ENCODE data around the gene THAP7. TPM values are rescaled to one million over a fixed set of nuclear protein-coding genes. Genes with fewer than 3 reads are reported as not detected.
"Not testable (repeated sequence)": the region's sequence is repeated elsewhere in the genome, so short reads cannot be mapped to it uniquely, and the experiment has no call there.

THAP7 gene
- total RNA-seq, 1 donor from 2014 or later: 14.7 TPM

DNA sequence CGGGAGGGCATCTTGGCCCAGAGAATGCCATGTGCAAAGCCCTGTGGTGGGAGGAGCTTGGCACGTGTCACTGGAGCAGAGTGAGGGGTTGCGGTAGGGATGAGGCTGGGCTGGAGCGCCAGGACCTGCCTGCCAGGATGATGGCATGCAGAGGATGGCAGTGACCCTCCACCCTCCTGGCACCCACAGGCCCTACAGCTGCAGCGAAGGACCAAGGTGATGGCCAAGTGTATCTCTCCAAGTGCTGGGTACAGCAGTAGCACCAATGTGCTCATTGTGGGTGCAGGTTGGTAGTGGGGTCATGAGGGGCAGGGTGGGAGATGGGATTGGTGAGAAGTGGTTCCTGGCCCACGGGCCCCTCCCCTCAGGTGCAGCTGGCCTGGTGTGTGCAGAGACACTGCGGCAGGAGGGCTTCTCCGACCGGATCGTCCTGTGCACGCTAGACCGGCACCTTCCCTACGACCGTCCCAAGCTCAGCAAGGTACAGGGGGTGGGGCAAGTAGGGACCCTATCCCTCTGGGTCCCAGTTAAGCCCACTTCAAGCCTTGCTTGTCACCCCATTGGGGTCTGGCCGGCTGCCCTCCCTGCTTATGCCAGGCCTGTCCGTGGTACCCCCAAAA is 27.5 kb downstream of the THAP7 start:
- Histone ChIP-seq H4K20me1 (ENCODE audit: low read depth) (peaks cover 8% of the 10 kb centered on the region), H3K4me2 (no peak overlapping the region), H3F3A (ENCODE audit: low read depth) (peaks cover 42% of the 10 kb centered on the region), H3K9ac (no peak overlapping the region), H3K4me1 (peaks cover 35% of the 10 kb centered on the region), H3K79me2 (ENCODE audit: low read depth) (no peaks in the 10 kb centered on the region), H3K4me3 (no peak overlapping the region), H2AFZ (replicated peaks) (no peak overlapping the region), H3K27ac (no peak overlapping the region), H3K27me3 (no peaks in the 10 kb centered on the region), H3K36me3 (no peaks in the 10 kb centered on the region), H3K9me3 (ENCODE audit: low read depth) (no peaks in the 10 kb centered on the region)
- Mint-ChIP-seq H3K4me3 (no peak overlapping the region), H3K27ac (peak overlapping the region; percentile 53), H3K9me3 (no peaks in the 10 kb centered on the region), H3K4me1 (peaks cover 23% of the 10 kb centered on the region), H3K36me3 (no peaks in the 10 kb centered on the region), H3K27me3 (ENCODE audit: insufficient read depth, low read depth) (peaks cover 25% of the 10 kb centered on the region)
- TF ChIP-seq, protein P1, sequence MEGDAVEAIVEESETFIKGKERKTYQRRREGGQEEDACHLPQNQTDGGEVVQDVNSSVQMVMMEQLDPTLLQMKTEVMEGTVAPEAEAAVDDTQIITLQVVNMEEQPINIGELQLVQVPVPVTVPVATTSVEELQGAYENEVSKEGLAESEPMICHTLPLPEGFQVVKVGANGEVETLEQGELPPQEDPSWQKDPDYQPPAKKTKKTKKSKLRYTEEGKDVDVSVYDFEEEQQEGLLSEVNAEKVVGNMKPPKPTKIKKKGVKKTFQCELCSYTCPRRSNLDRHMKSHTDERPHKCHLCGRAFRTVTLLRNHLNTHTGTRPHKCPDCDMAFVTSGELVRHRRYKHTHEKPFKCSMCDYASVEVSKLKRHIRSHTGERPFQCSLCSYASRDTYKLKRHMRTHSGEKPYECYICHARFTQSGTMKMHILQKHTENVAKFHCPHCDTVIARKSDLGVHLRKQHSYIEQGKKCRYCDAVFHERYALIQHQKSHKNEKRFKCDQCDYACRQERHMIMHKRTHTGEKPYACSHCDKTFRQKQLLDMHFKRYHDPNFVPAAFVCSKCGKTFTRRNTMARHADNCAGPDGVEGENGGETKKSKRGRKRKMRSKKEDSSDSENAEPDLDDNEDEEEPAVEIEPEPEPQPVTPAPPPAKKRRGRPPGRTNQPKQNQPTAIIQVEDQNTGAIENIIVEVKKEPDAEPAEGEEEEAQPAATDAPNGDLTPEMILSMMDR (IDR thresholded peaks at IDR 0.05): no peak
- TF ChIP-seq EZH2 (IDR thresholded peaks at IDR 0.05) (no peak), EZH2phosphoT487 (IDR thresholded peaks at IDR 0.05) (no peak)
- DNase-seq (ENCODE audit: low spot score): no peak

DNA sequence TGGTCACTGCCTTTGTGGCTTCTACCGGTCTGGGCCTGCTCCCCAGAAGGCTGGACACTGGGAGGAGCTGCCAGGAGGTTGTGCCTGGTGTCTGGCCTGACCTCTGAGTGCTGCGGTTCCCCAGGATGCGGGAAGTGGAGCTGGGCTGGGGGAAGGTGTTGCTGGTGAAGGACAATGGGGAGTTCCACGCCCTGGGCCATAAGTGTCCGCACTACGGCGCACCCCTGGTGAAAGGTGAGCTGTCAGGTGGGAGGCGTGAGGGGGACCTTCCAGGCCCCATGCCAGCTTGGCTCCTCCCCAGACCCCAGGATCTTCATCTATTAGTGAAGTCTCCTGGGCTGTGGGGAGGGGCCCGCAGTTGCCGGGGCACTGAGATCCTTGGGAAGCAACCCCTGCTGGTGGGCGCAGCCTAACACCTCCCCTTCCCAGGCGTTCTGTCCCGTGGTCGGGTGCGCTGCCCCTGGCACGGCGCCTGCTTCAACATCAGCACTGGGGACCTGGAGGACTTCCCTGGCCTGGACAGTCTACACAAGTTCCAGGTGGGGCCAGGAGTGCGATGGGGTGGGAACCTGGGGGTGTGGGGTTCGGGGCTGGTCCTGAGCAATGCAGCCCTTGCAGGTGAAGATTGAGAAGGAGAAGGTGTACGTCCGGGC is 28.2 kb downstream of the THAP7 start:
- H3K4me1 Mint-ChIP-seq: peaks cover 21% of the 10 kb centered on the region
- peak overlapping the region; percentile 53 for H3K27ac Mint-ChIP-seq
- H3K4me1 ChIP-seq: peaks cover 38% of the 10 kb centered on the region

DNA sequence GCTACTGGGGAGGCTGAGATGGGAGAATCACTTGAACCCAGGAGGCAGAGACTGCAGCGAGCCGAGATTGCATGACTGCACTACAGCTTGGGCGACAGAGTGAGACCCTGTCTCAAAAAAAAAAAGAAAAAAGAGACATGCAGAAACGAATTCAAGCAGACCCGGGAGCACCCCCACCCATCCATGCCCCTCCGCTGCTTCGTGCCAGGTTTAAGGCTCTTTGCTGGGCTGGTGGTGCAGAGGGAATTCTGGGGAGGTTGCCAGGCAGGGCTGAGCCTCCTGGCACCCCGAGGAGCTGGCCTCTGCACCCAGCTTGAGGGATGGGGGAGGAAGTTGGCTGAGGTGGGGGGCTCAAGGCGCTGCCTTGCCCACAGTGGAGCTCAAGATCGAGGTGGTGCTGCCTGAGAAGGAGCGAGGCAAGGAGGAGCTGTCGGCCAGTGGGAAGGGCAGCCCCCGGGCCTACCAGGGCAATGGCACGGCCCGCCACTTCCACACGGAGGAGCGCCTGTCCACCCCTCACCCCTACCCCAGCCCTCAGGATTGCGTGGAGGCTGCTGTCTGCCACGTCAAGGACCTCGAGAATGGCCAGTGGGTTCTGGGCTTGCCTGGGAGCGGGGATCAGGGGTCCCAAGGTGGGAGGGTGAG is 28.9 kb downstream of the THAP7 start:
- Mint-ChIP-seq H3K36me3 (no peaks in the 10 kb centered on the region), H3K4me1 (peaks cover 27% of the 10 kb centered on the region), H3K9me3 (no peaks in the 10 kb centered on the region), H3K27me3 (ENCODE audit: insufficient read depth, low read depth) (peaks cover 23% of the 10 kb centered on the region), H3K4me3 (peak overlapping the region; percentile 33), H3K27ac (no peak overlapping the region)
- Histone ChIP-seq H2AFZ (replicated peaks) (no peak overlapping the region), H3K79me2 (ENCODE audit: low read depth) (no peaks in the 10 kb centered on the region), H3K36me3 (no peaks in the 10 kb centered on the region), H3K27ac (no peak overlapping the region), H3K9me3 (ENCODE audit: low read depth) (no peaks in the 10 kb centered on the region), H3K4me2 (no peak overlapping the region), H3F3A (ENCODE audit: low read depth) (peaks cover 46% of the 10 kb centered on the region), H3K9ac (no peak overlapping the region), H3K4me1 (peaks cover 45% of the 10 kb centered on the region), H3K4me3 (no peak overlapping the region), H4K20me1 (ENCODE audit: low read depth) (peaks cover 8% of the 10 kb centered on the region), H3K27me3 (no peaks in the 10 kb centered on the region)
- TF ChIP-seq, protein P1 (IDR thresholded peaks at IDR 0.05): no peak
- TF ChIP-seq EZH2phosphoT487 (IDR thresholded peaks at IDR 0.05): no peak
- no peak for TF ChIP-seq EZH2 (IDR thresholded peaks at IDR 0.05)
- no peak for DNase-seq (ENCODE audit: low spot score)

More for the DNA sequence above, 28.2 kb downstream of the THAP7 start:
- Histone ChIP-seq H3K9ac (no peak overlapping the region), H3K27me3 (no peaks in the 10 kb centered on the region), H4K20me1 (ENCODE audit: low read depth) (peaks cover 8% of the 10 kb centered on the region), H3K4me2 (no peak overlapping the region), H3K27ac (no peak overlapping the region), H3K79me2 (ENCODE audit: low read depth) (no peaks in the 10 kb centered on the region), H3F3A (ENCODE audit: low read depth) (peaks cover 42% of the 10 kb centered on the region), H3K9me3 (ENCODE audit: low read depth) (no peaks in the 10 kb centered on the region), H2AFZ (replicated peaks) (no peak overlapping the region), H3K36me3 (no peaks in the 10 kb centered on the region), H3K4me3 (no peak overlapping the region)
- TF ChIP-seq EZH2 (IDR thresholded peaks at IDR 0.05) (no peak), EZH2phosphoT487 (IDR thresholded peaks at IDR 0.05) (no peak)
- TF ChIP-seq, protein P1 (IDR thresholded peaks at IDR 0.05): no peak
- Mint-ChIP-seq H3K36me3 (no peaks in the 10 kb centered on the region), H3K9me3 (no peaks in the 10 kb centered on the region), H3K27me3 (ENCODE audit: insufficient read depth, low read depth) (peaks cover 25% of the 10 kb centered on the region), H3K4me3 (no peak overlapping the region)
- no peak for DNase-seq (ENCODE audit: low spot score)

DNA sequence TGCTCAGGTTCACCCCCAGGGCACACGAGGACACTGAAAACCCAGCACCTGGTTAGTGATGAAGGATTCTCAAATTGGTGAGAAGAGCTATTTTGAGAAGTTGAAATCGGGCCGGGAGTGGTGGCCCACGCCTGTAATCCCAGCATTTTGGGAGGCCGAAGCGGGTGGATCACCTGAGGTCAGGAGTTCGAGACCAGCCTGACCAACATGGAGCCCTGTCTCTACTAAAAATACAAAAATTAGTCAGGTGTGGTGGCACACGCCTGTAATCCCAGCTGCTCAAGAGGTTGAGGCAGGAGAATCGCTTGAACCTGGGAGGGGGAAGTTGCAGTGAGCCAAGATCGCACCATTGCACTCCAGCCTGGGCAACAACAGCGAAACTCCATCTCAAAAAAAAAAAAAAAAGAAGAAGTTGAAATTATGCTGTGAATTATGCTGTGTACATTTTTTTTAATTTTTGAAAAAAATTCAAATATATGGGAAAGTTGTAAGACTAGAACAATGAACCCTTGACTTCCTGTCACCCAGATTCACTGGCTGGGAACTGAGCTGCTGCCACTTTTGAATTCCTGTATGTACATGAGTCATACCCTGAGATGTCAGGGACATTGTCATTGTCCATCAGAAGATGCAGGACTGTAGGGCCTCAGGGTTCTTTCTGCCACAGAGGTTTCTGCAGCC is 29.8 kb downstream of the THAP7 start:
- not testable (repeated sequence) for H3K9me3 ChIP-seq (ENCODE audit: low read depth); H3K4me3 ChIP-seq; H2AFZ ChIP-seq (replicated peaks); DNase-seq (ENCODE audit: low spot score); H3K9ac ChIP-seq; H3K27ac Mint-ChIP-seq; H3K36me3 Mint-ChIP-seq; H3K79me2 ChIP-seq (ENCODE audit: low read depth); H3K36me3 ChIP-seq; H4K20me1 ChIP-seq (ENCODE audit: low read depth); H3K9me3 Mint-ChIP-seq; H3K27me3 ChIP-seq
- Histone ChIP-seq H3K4me2 (peak overlapping the region; percentile 75), H3K27ac (peak overlapping the region; percentile 66), H3K4me1 (peaks cover 52% of the 10 kb centered on the region), H3F3A (ENCODE audit: low read depth) (peaks cover 55% of the 10 kb centered on the region)
- H3K4me3 Mint-ChIP-seq: peak overlapping the region; percentile 53
- peaks cover 18% of the 10 kb centered on the region for H3K27me3 Mint-ChIP-seq (ENCODE audit: insufficient read depth, low read depth)
- H3K4me1 Mint-ChIP-seq: peaks cover 34% of the 10 kb centered on the region

All from neural progenitor cell (in vitro differentiated cells).